ENCODE measurements around the gene MIEF1. TPM values are rescaled to one million over a fixed set of nuclear protein-coding genes. Genes with fewer than 3 reads are reported as not detected.

Gene MIEF1
- total and polyA plus RNA-seq, 7 experiments from 2014 or later = 17.5 to 42.3 (median 33.2) TPM

- Mint-ChIP-seq H3K27ac (peak overlapping the region in 5 of 9 donors; percentile 3 to 66 (median 47)), H3K27me3 (peaks cover 0 to 7% (median 0%) of the 10 kb centered on the region in 5 donors), H3K9me3 (peaks cover 0 to 9% (median 0%) of the 10 kb centered on the region in 11 donors), H3K4me1 (peaks cover 13 to 26% (median 23%) of the 10 kb centered on the region in 7 donors), H3K4me3 (peak overlapping the region in 5 of 10 donors; percentile 4 to 32 (median 20)), H3K36me3 (peaks cover 0 to 8% (median 0%) of the 10 kb centered on the region in 5 donors)
- DNase-seq (no peak), ATAC-seq (no peak)
- Histone ChIP-seq H3K27ac (ENCODE audit: low read depth, low read length) (no peak overlapping the region), H3K4me1 (ENCODE audit: control insufficient read depth in 2 of 2, insufficient read depth in 2 of 2, low read length in 2 of 2) (peaks cover 10 to 17% of the 10 kb centered on the region in 2 donors), H3K27me3 (ENCODE audit: control insufficient read depth in 2 of 2, insufficient read depth in 2 of 2, low read length in 2 of 2) (no peaks in the 10 kb centered on the region), H3K36me3 (ENCODE audit: control insufficient read depth in 2 of 3, insufficient read depth in 3 of 3, low read length in 3 of 3) (no peaks in the 10 kb centered on the region), H3K4me3 (ENCODE audit: low read length) (no peak overlapping the region), H3K9me3 (ENCODE audit: control insufficient read depth in 2 of 3, low read length in 3 of 3) (peaks cover 0 to 4% (median 0%) of the 10 kb centered on the region in 3 experiments)
- CTCF ChIA-PET = no interaction called here
- POLR2A ChIA-PET = interaction anchor here (0.7 kb wide), 1 partner anchor 758 kb away, joined by 3 read pairs; no protein-coding TSS in a partner anchor
- intact Hi-C loops (cut with micrococcal nuclease) = loop anchor here in 1 of 2 donors (5.0 kb wide), 2 partner anchors 37 to 97 kb away; no protein-coding TSS in a partner anchor
These were observed 63.4 kb downstream of the MIEF1 start for GRCh38 chr22:39565414-39565944.

DNA sequence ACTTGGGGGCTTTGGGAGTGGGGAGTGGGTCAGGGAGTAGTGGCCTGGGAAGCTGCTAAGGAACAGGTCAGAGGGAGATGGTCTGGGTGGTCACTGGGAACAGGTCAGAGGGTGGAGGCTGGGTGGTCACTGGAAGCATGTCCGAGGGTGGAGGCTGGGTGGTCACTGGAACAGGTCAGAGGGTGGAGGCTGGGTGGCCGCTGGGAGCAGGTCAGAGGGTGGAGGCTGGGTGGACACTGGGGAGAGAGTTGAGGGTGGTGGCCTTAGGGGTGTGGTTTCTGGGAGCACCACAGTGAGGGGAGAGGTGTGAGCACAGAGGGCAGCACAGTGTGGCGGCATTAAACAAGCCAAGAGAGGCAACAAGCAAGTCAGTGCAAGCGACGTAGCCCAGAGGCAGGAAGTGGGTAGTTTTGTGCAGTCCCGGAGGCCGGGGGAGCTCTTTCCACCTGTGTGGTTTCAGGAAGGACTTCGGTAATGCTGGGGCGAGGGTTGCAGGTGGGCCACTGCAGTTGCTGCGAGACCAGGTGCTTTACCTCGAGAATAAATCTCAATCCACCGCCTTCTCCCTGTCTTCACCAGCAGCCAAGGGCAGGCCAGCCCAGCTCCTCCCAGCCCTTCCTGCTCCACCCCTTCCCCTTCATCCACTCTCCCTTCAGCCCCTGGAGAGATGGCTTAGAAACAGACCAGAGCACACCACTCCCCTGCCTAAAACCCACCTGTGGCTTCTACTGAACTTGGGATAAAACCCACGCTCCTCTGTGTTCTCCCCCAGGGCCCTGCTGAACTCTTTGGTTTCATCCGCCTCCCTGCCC is 65.3 kb downstream of the MIEF1 start:
- Mint-ChIP-seq H3K36me3 (peaks cover 0 to 8% (median 0%) of the 10 kb centered on the region in 5 donors), H3K27ac (peak overlapping the region; percentile 67 to 95 (median 77)), H3K27me3 (peaks cover 0 to 4% (median 0%) of the 10 kb centered on the region in 5 donors), H3K4me3 (peak overlapping the region; percentile 32 to 76 (median 62)), H3K4me1 (peaks cover 12 to 26% (median 23%) of the 10 kb centered on the region in 7 donors), H3K9me3 (peaks cover 0 to 9% (median 0%) of the 10 kb centered on the region in 11 donors)
- DNase-seq (peak in 8 of 9 donors; percentile 35 to 67 (median 61)), ATAC-seq (peak; percentile 87)
- peaks cover 10 to 17% of the 10 kb centered on the region in 2 donors for H3K4me1 ChIP-seq (ENCODE audit: control insufficient read depth in 2 of 2, insufficient read depth in 2 of 2, low read length in 2 of 2)
- ChIA-PET CTCF (interaction anchor here (0.6 to 1.1 kb wide), 4 partner anchors 148 to 457 kb away, joined by 3 to 4 read pairs (median 3); no protein-coding TSS in a partner anchor), POLR2A (interaction anchor here (0.6 to 1.2 kb wide), 7 partner anchors 10 to 477 kb away, joined by 3 read pairs; no protein-coding TSS in a partner anchor)
- no peaks in the 10 kb centered on the region for H3K36me3 ChIP-seq (ENCODE audit: control insufficient read depth in 2 of 3, insufficient read depth in 3 of 3, low read length in 3 of 3)
- H3K4me3 ChIP-seq (ENCODE audit: low read length) = peak overlapping the region; percentile 41
- H3K27ac ChIP-seq (ENCODE audit: low read depth, low read length) = no peak overlapping the region
- no peaks in the 10 kb centered on the region for H3K27me3 ChIP-seq (ENCODE audit: control insufficient read depth in 2 of 2, insufficient read depth in 2 of 2, low read length in 2 of 2)
- peaks cover 0 to 4% (median 0%) of the 10 kb centered on the region in 3 experiments for H3K9me3 ChIP-seq (ENCODE audit: control insufficient read depth in 2 of 3, low read length in 3 of 3)
- intact Hi-C loops (cut with micrococcal nuclease) = loop anchor here in 1 of 2 donors (1.0 to 5.0 kb wide), 3 partner anchors 35 to 374 kb away; no protein-coding TSS in a partner anchor

Other genes starting within 250 kb of the MIEF1 start
- gene RPL3, start 182.7 kb upstream of the MIEF1 start, total RNA-seq = 1,000 to 10,000 TPM; 1,611 to 3,932 (median 3,789) TPM
- gene RPL3, start 182.7 kb upstream of the MIEF1 start, polyA plus RNA-seq = 1,000 to 10,000 TPM; 4,573 to 5,509 TPM
- gene SYNGR1, start 152.3 kb upstream of the MIEF1 start, total RNA-seq = 1 to 10 TPM in 2 of 5 experiments, under 1 TPM in 3; 0.12 to 7.0 (median 0.92) TPM
- 1 to 10 TPM; 1.9 to 2.5 TPM for gene SYNGR1, start 152.3 kb upstream of the MIEF1 start, polyA plus RNA-seq
- 10 to 100 TPM; 27.7 to 51.5 (median 33.8) TPM for gene TAB1, start 102.5 kb upstream of the MIEF1 start, total RNA-seq
- gene TAB1, start 102.5 kb upstream of the MIEF1 start, polyA plus RNA-seq = 1 to 10 TPM; 4.3 to 5.1 TPM
- gene MGAT3, start 45.3 kb upstream of the MIEF1 start, total RNA-seq = 1 to 10 TPM in 3 of 5 experiments, under 1 TPM in 2; 0.57 to 3.2 (median 1.0) TPM
- not detected for gene MGAT3, start 45.3 kb upstream of the MIEF1 start, polyA plus RNA-seq
- gene ATF4, start 18.3 kb downstream of the MIEF1 start, total RNA-seq = 100 to 1,000 TPM; 235 to 293 (median 244) TPM
- 100 to 1,000 TPM in 1 of 2 donors, 10 to 100 TPM in 1; 68.9 to 118 TPM for gene ATF4, start 18.3 kb downstream of the MIEF1 start, polyA plus RNA-seq
- 10 to 100 TPM; 35.2 to 67.4 (median 61.5) TPM for gene RPS19BP1, start 30.5 kb downstream of the MIEF1 start, total RNA-seq
- gene RPS19BP1, start 30.5 kb downstream of the MIEF1 start, polyA plus RNA-seq = 100 to 1,000 TPM in 1 of 2 donors, 10 to 100 TPM in 1; 98.6 to 162 TPM
- gene CACNA1I, start 68.5 kb downstream of the MIEF1 start, total RNA-seq = 10 to 100 TPM in 4 of 5 experiments, 1 to 10 TPM in 1; 4.5 to 51.2 (median 30.9) TPM
- gene CACNA1I, start 68.5 kb downstream of the MIEF1 start, polyA plus RNA-seq = 1 to 10 TPM in 1 of 2 donors, under 1 TPM in 1; 0.40 to 1.8 TPM